HG03175 (cell line): Measurements from ENCODE around the gene ADGB.

Experiments used
- ATAC-seq: cut with Tn5 transposase; IDR thresholded peaks from one replicate; pipeline ENCODE4 v1.9.1; 2021; ENCODE audit warnings: mild to moderate bottlenecking, moderate library complexity; ENCODE audit not compliant: unreplicated experiment

Gene ADGB

GRCh38 chr6:146859795-146860495 is 261.2 kb downstream of the ADGB start:
- no peak for ATAC-seq

- ATAC-seq = no peak
Observed at GRCh38 chr6:146860583-146860982, 261.8 kb downstream of the ADGB start.

GRCh38 chr6:146861029-146861563 is 262.3 kb downstream of the ADGB start:
- no peak for ATAC-seq

GRCh38 chr6:146861716-146862115 is 262.9 kb downstream of the ADGB start:
- ATAC-seq = no peak

GRCh38 chr6:146862508-146862919 is 263.7 kb downstream of the ADGB start:
- no peak for ATAC-seq

GRCh38 chr6:146864300-146864699 is 265.5 kb downstream of the ADGB start:
- no peak for ATAC-seq

GRCh38 chr6:146864885-146865284 is 266.1 kb downstream of the ADGB start:
- ATAC-seq = no peak
